Pancreas (tissue), 10 donors: Measurements from ENCODE around the gene RCOR2. TPM values are rescaled to one million over a fixed set of nuclear protein-coding genes. Genes with fewer than 3 reads are reported as not detected.

ENCODE experiments used
- ATAC-seq, 4 donors: fragments of 200-7000 bp; cut with Tn5 transposase; one replicate each; pipeline versions ENCODE4 v1.8.0 to v1.9.1; 2020; ENCODE audit warnings: mild to moderate bottlenecking in 4 of 4, moderate library complexity in 4 of 4
- DNase-seq, 6 donors: peaks; one replicate each; pipeline ENCODE4 v3.0.0-alpha.2; 2020
- FAIRE-seq: peaks from 2 replicates; lab custom pipeline; 2012; peaks lifted over from hg19 to GRCh38; lab: Jason Lieb, UNC
- H3K27ac ChIP-seq, 4 donors: fragments of 200-600 bp; sonication (generic); 1 replicate in 3 of 4; 2 replicates in 1 of 4; pipeline versions ENCODE4 v1.5.0 to v1.8.0; 2020
- H3K27me3 ChIP-seq, 4 donors: fragments of 200-600 bp; one replicate each; pipeline ENCODE4 v1.8.0; 2021
- H3K36me3 ChIP-seq, 3 donors: fragments of 200-600 bp; sonication (generic) in 1 of 3; one replicate each; pipeline versions ENCODE4 v1.5.0 to v1.8.0; 2020 to 2021
- H3K4me1 ChIP-seq, 3 donors: fragments of 200-600 bp; one replicate each; pipeline ENCODE4 v1.8.0; 2021
- H3K4me3 ChIP-seq, 4 donors: fragments of 200-600 bp; sonication (generic) in 2 of 4; one replicate each; pipeline versions ENCODE4 v1.5.0 to v1.8.0; 2020 to 2021
- H3K9me3 ChIP-seq, 4 donors: fragments of 200-600 bp; one replicate each; pipeline ENCODE4 v1.8.0; 2021
- WGBS, 2 donors: extraction: QIAGEN DNeasy Blood & Tissue Kit; methylation state at CpG; one replicate each; pipeline ENCODE4 v1.1.7; 2013; 5-methylcytosine and 5-hydroxymethylcytosine counted together
- intact Hi-C, 3 donors: fragments of 100-400 bp; cut with DNase I; formaldehyde crosslinking; loops; one replicate each; pipeline versions ENCODE4 v1.11.1 to v1.14.2; 2022
- polyA plus RNA-seq, 2 donors: library from polyadenylated mRNA; stranded (reverse); fragments of 200-250 nt; gene quantifications; one replicate each; pipeline ENCODE4 v1.2.3, GENCODE V29; 2013
- total RNA-seq, 6 donors: library from RNA; stranded (reverse); fragmentation: NEBNext Ultra II Directional in 4 of 6; extraction: Animal tissue kit (Norgen Biotek cat#: 25700) in 4 of 6; gene quantifications; one replicate each; pipeline versions ENCODE4 v1.2.1 to v1.2.4, GENCODE V29; 2021 to 2023
- TF ChIP-seq, protein P1 (sequence below), 4 donors: fragments of 200-600 bp; sonication (generic) in 3 of 4; IDR thresholded peaks; one replicate each; pipeline versions ENCODE4 v1.5.0 to v1.8.0; 2021; ENCODE audit warnings: antibody characterized with exemption in 4 of 4
- donor health status: healthy with polysubstance abuse.
- donor health status: DM: no; HTN: no; CAD: no; lungs with moderate emphysema.
- donor health status: DM: no; HTN: no; CAD: no.
- donor health status: control.
- donor health status: control.
- donor health status: Bipolar disorder and iron deficiency.
- donor health status: DM: yes; HTN: yes; CAD: no.
- donor health status: DM: no; HTN: no; CAD: no.
- donor health status: DM: no; HTN: no; CAD: no.
- donor health status: DM: yes; HTN: yes; CAD: no.

Gene RCOR2
- total and polyA plus RNA-seq, 8 donors = 0.37 to 1.9 (median 0.59) TPM

DNA sequence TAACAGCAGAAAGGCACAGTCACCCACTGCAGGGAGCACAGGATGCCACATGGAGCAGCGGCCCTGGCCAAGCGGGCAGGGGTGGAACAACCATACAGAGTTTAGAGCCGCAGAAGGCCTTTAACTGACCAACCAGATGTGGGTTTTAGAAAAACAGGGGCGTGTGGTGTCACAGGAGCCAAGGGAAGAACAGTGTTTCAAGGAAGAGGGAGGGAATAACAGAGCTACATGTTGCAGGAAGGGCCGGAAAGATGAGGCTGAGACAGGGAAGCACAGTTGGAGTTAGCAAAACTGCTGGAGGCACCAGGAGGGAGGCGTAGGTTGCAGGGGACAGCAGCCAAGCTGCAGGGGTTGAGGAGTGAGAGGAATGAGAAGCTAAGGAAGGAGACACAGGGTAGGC, 14.1 kb upstream of the RCOR2 start:
- H3K4me3 ChIP-seq = no peak overlapping the region
- DNase-seq (no peak), FAIRE-seq (no peak), ATAC-seq (no peak)
- no peaks in the 10 kb centered on the region for H3K9me3 ChIP-seq
- H3K27me3 ChIP-seq = no peaks in the 10 kb centered on the region
- H3K4me1 ChIP-seq = no peaks in the 10 kb centered on the region
- H3K36me3 ChIP-seq = no peaks in the 10 kb centered on the region
- 78 to 85% methylated on average over 6 of the region's 6 CpGs for WGBS, 2 donors
- no peak overlapping the region for H3K27ac ChIP-seq
- TF ChIP-seq, protein P1, sequence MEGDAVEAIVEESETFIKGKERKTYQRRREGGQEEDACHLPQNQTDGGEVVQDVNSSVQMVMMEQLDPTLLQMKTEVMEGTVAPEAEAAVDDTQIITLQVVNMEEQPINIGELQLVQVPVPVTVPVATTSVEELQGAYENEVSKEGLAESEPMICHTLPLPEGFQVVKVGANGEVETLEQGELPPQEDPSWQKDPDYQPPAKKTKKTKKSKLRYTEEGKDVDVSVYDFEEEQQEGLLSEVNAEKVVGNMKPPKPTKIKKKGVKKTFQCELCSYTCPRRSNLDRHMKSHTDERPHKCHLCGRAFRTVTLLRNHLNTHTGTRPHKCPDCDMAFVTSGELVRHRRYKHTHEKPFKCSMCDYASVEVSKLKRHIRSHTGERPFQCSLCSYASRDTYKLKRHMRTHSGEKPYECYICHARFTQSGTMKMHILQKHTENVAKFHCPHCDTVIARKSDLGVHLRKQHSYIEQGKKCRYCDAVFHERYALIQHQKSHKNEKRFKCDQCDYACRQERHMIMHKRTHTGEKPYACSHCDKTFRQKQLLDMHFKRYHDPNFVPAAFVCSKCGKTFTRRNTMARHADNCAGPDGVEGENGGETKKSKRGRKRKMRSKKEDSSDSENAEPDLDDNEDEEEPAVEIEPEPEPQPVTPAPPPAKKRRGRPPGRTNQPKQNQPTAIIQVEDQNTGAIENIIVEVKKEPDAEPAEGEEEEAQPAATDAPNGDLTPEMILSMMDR (IDR thresholded peaks at IDR 0.05) = no peak
- intact Hi-C loops = no loop called here

DNA sequence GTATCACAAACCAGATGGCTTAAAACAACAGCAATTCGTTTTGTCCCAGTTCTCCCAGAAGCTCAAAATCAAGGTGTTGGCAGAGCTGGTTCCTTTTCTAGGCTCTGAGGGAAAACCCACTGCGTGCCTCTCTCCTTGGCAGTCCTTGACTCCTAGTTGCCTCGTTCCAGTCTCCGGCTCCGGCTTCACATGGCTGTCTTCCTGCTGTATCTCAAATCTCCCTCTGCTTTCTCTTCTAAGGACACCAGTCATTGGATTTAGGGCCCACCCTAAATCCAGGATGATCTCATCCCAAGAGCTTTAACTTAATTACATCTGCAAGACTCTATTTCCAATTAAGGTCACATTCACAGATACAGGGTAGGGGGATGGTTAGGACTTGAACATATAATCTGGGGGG, 12.7 kb upstream of the RCOR2 start:
- Histone ChIP-seq H3K9me3 (no peaks in the 10 kb centered on the region), H3K4me3 (no peak overlapping the region), H3K4me1 (no peaks in the 10 kb centered on the region), H3K27me3 (no peaks in the 10 kb centered on the region), H3K27ac (no peak overlapping the region), H3K36me3 (no peaks in the 10 kb centered on the region)
- 86 to 87% methylated on average over 5 of the region's 5 CpGs for WGBS, 2 donors
- FAIRE-seq = no peak
- TF ChIP-seq, protein P1 (IDR thresholded peaks at IDR 0.05) = no peak
- DNase-seq = no peak
- no peak for ATAC-seq
- intact Hi-C loops = no loop called here

DNA sequence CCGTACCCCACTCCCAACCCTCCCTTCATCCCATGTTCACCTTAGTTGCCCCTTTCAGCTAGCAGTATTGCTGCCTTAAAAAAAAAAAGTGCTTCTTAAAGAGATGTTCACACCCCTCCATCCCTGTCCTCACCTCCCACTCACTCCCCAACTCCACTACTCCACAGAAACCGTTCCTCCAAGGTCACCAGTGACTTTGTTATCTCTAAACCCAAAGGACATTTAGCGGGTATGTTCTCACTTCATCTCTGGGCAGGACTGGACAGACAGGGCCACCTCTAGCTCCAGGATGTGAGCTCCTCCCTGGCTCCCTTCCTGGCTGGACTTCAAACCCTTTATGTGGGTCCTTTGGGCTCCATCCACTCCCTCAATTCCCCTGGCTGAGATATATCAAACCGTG, 6.4 kb upstream of the RCOR2 start:
- Histone ChIP-seq H3K36me3 (no peaks in the 10 kb centered on the region), H3K27me3 (no peaks in the 10 kb centered on the region), H3K4me1 (peaks cover 0 to 10% (median 6%) of the 10 kb centered on the region in 3 donors), H3K9me3 (no peaks in the 10 kb centered on the region), H3K27ac (no peak overlapping the region), H3K4me3 (no peak overlapping the region)
- WGBS, 2 donors = 36 to 46% methylated on average over 4 of the region's 4 CpGs
- DNase-seq (no peak), ATAC-seq (no peak), FAIRE-seq (no peak)
- TF ChIP-seq, protein P1 (IDR thresholded peaks at IDR 0.05) = no peak
- intact Hi-C loops = no loop called here

DNA sequence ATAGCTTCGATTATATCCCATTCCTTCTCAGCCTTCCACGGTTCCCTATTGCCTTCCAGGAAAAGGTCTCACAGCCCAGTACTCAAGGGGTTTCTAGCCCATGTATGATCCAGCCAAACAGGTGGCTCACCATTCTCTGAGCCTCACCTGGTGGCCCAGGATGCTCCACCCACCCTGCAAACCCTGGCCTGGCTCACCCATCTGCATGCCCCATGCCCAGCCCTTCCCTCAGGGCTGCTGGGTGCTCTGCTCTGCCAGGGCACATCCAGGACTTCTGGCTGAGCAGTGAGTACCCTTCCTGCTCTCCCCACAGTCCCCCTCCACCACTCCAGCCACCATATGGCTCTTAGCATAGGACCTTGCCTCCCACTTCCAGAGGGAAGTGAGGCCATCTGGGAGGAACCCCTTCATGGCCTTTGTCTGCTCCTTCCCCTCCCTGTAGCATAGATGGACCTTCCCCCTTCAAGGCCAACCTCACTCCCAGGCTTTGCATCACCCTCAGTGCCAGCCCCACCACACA, 5.8 kb upstream of the RCOR2 start:
- no peaks in the 10 kb centered on the region for H3K27me3 ChIP-seq
- no peak for DNase-seq
- TF ChIP-seq, protein P1 (IDR thresholded peaks at IDR 0.05) = no peak
- H3K4me1 ChIP-seq = peaks cover 2 to 15% (median 6%) of the 10 kb centered on the region in 3 donors
- no peak overlapping the region for H3K27ac ChIP-seq
- intact Hi-C loops = no loop called here
- no peaks in the 10 kb centered on the region for H3K9me3 ChIP-seq
- H3K4me3 ChIP-seq = no peak overlapping the region
- 84 to 85% methylated on average over 2 of the region's 2 CpGs for WGBS, 2 donors
- no peak for ATAC-seq
- no peak for FAIRE-seq
- no peaks in the 10 kb centered on the region for H3K36me3 ChIP-seq

DNA sequence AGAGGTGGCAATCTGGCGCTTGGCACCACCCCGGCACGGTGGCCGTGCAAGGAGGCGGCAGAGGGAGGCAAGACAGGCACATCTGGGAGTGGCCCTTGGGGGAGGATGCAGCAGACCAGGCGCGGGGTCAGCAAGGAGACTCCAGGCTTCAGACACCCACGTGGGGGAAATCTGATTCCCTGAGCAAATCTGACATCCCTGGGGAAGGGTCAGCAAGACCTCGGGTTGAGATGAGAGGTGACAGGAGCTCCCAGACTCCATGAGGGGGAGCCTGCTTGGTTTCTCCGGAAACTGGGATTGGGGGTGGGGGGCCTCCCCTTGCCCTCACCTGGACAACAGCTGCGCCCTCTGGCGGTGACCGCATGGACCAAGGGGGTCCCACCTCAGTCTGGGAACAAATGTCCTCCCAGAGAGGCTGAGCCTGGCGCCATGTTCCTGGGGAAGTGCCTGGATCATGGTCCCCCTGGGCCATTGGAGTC, 4.0 kb upstream of the RCOR2 start:
- DNase-seq (peak in 2 of 6 donors; percentile 52 to 71), ATAC-seq (no peak), FAIRE-seq (no peak)
- TF ChIP-seq, protein P1 (IDR thresholded peaks at IDR 0.05) = peak in 1 of 4 donors; percentile 19
- Histone ChIP-seq H3K27ac (peak overlapping the region in 2 of 4 donors; percentile 16 to 33), H3K4me3 (no peak overlapping the region), H3K27me3 (no peaks in the 10 kb centered on the region), H3K36me3 (no peaks in the 10 kb centered on the region), H3K9me3 (no peaks in the 10 kb centered on the region), H3K4me1 (peaks cover 10 to 28% (median 14%) of the 10 kb centered on the region in 3 donors)
- intact Hi-C loops = no loop called here
- WGBS, 2 donors = 60 to 66% methylated on average over 14 of the region's 14 CpGs
